Fibroblast of skin of abdomen (primary cell): Measurements from ENCODE around the gene TIRAP.

Experiments used
- DNase-seq: peaks from one replicate; pipeline ENCODE4 v3.0.0-alpha.2; 2013

The TIRAP gene

DNA sequence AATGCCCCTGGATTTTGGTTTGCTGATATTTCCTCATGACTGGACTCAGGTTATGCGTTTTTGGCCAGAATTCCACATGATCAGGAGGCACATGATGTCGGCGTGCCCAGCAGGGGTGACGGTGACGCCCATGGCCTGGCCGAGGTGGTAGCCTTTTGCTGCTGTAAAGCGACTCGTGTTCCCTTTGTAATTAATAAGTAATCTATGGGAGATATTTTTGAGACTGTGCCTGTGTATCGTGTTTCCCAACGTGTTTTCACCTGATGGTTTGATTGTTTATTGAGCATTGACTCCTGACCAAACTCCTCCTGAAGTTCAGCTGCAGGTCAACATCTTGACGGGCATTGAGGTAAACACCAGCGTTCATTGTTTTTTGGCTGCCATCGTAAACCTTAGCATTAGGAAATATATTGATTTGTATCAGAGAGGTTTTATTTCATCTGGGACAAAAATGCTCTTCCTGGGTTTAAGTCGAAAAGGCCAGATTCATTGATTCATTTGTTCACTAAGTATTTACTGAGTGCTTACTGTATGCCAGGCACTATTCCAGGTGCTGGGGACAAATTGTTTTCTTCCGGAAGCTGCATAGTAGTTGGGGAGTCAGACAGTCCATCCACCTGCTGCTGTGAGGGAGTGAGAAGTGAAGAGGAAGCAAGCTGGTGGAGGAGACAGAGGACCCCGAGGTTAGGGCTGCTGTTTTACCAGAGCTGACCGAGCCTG lies 44.5 kb downstream of the TIRAP start:
- DNase-seq, result no peak

DNA sequence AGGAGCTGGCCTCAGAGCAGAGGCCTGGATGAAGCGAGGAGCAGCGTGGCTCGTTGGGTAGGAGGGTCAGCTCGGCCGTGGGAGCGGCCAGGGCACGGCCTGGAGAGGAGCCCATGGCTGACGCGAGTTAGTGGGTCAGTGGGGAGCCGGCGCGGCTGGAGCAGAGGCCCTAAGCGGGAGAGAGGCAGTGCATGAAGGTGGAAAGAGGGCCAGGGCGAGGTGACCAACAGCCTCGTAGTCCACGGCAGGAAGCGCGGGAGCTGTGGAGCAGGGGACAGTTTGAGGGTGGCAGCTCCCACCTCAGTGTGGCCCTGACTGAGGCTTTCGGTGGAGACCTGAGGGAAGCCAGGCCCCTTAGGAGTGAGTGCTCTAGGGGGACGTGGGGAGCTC lies 45.1 kb downstream of the TIRAP start:
- no peak for DNase-seq

DNA sequence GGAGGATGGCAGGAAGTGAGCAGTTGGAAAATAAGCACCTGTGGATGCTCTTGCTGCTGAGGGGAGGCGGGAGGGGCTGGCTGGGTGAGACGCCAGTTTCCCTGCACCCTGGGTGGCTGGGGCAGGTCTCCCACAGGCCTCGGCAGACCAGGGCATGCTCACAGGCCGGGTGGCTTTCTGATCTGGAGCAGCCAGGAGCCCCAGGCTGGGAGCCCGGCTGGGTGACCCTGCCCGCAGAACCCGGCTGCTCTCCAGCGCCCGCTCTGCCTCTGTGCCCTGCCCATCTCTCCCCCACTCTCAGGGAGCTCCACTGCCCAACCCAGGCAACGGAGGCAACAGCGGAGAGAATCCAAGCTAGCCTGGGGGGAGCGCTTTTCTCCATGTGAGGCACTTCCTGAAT lies 45.6 kb downstream of the TIRAP start:
- DNase-seq, result no peak

DNA sequence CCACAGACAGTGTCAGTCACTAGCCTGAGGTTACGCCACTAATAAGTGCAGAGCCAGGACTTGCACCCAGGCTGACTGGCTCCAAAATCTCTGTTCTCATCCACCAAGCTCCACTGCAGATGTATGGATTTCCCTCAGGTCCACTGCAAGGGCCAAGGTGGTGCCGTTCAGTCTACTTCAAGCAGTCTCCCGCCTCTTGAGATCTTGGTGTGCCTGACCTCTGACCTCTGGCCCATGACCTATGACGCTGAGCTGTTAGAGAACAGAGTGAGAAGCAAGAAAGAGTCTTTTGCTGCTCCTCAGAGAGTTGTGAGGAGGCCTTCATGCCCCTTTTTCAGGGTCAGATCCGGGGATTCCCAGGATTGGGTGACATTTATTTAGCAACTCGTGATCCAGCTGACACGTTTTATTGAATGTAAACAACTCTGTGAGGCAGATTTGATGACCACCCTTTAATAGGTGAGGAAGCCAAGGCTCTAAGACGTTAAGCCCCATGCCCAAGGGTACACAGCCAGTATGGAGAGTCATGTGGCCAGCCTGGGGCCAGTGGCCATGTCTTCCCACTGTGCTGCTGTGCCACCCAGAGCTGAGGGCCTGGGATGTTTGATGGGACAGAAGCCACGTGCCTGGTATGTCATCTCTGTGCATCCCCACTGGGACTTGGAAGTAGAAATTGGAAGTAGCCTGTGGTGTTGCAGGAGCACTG lies 46.2 kb downstream of the TIRAP start:
- DNase-seq, result no peak

DNA sequence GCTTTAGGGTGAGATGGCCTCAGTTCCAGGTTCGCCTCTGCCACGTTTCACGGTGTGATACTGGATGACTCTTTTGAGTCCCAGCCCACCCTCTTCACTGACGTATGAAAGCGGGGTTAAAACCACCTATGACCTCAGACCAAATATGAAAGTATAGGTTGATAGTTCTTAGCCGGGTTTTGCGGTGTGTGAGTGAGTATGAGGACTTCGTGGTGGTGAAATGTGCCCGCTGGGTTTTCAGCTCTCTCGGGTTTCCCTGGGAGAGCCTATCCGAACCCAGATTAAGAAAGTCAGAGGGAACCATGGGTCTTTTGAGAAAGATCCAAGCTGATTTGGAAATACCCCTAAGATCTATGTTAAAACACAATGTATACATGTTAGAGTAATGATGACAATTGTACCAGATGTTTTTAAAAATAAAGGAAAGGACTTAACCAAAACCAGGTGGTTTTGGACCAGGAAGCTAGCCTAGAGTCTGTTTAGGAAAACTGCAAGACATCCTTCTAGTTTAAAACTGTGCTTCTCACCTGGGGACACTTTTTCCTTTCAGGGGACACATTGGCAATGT lies 46.8 kb downstream of the TIRAP start:
- peak; percentile 36 for DNase-seq

DNA sequence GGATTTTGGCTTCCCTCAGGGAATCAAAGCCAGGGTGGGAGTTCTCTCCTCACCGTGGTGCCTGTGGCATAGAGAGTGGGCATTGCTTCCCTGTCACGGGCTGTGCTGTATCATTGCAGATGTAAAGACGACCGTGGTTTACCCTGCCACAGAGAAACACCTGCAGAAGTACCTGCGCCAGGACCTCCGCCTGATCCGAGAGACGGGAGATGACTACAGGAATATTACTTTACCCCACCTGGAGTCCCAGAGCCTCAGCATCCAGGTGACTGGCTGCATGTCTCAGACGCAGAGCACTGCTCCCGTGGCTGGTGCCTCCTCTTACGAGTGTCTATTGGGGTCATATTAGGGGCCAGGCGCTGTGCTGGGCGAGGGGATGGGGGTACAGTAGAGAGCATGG lies 48.4 kb downstream of the TIRAP start:
- DNase-seq, result no peak

DNA sequence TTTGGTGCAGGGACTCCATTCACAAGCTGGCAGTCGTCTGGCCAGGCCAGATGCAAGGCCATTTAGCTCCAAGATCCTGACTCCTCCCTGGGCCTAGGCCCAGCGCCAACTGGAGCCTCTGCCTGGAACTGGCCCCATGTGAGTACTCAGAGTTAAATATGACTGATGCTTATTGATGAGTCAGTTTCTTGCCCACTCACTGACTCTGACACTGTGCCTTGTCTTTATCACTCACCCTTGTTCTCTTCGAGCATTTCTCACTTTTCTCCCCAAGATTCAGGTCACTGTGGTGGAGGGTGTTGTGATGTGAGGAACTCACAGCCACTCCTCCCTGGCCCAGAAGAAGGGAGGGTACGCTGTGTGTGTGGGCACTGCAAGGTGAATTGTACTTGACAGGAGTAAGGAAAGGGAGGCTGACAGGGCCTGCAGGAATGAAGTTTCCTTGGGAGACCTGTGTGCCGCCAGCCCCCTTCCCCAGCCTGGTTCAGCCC lies 49.4 kb downstream of the TIRAP start:
- peak; percentile 88 for DNase-seq

DNA sequence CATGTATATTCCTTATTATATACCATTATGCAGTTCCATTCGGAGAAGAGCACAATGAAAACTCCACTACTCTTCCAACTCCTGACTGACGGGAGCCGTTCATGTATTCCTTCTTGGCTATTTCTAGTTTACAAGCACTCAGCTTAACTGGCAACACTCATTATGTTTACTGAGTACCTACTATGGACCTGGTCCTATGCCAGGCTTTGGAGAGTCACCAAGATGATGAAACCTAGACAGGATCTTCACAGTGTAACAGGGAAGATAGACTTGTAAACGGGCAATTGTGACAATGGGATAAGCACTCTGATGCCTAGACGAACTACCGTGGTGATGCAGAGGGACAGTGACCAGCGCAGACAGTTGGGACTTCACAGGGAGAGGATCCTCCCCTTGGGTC lies 50.2 kb downstream of the TIRAP start:
- DNase-seq, result no peak

DNA sequence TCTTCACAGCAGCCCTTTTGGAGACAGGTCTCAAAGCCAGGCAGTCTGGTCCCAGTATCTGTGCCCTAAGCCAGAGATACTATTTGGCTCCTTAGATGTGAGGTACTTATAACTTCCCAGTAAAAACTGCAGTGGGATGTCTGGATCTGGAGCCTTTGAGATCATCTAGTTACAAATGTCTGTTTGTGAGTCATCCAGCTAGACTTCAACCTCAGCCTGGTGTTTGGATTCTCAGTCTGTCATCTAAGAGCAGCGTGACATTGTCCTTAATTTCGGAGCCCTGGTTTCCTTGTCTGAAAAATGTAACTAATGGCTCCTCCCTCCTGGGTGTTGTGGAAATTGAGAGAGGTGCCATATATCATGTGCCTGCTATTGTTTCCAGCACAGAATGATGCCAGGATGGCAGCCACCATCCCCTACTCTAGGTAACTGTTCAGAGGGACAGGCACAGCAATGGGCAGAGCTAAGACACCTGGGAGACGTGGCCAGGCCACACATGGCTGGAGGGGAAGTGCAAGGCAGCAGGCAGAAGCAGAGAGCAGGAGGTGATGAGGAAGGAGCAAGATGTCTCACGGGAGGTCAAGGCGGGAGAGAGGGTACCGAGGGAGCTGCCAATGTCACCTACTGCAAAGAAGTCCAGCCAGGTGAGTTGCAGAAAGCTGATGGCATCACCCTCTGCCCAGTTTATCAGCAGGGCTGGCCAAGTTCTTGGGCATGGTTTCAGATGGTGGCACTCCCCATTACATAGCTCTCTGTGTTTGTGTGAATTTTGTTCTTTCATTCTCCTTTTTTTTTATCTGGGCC lies 52.0 kb downstream of the TIRAP start:
- peak; percentile 57 for DNase-seq

DNA sequence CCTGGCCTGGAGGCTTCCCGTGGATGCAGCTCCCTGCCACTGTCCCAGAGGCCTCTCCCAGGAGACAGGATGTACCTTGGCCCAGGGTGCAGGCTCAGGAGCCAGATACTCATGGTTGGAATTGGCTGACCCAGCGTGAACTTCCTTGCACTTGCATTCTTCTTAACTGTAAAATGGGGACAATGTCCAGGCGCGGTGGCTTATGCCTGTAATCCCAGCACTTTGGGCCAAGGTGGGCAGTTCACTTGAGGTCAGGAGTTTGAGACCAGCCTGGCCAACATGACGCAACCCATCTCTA lies 52.5 kb downstream of the TIRAP start:
- DNase-seq, result no peak

DNA sequence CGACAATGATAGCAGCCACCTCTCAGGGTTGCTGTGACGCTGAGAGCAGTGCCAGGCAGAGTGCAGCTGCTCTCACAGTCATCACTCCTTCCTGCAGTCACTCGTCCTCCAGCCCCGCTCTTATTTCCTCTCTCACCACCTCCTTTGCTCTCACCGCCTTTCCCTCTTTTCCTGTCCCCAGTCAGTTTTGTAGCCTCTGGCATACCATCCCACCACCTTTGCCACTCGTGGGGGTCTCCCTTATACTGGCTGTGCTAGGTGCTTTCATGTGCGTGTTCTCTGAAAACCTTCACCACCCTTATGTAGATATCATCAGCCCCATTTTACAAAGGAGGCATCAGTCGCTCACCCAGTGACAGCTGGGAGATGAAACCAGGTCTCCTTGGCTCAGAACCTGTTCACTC lies 53.2 kb downstream of the TIRAP start:
- no peak for DNase-seq

DNA sequence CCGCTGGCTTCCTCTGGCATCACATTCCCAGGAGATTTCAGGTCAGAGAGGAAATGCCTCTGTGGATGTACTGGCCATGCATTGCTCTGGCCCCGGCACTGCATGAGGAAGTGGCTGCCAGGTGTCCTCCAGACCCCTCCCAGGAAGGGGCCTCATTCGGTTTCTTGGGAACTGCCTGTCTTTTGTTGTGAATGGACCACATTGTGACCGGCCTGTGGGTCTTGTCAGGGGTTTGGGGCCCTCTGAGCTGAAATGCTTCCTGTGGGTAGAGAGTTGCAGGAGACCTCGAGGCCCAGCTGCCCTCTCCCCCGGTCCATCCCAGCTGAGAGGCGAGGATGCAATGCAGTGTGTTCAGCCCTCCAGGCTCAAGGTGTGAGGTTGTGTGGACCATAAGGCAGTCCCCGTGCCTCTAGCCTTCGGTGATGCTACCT lies 53.8 kb downstream of the TIRAP start:
- DNase-seq, result no peak

DNA sequence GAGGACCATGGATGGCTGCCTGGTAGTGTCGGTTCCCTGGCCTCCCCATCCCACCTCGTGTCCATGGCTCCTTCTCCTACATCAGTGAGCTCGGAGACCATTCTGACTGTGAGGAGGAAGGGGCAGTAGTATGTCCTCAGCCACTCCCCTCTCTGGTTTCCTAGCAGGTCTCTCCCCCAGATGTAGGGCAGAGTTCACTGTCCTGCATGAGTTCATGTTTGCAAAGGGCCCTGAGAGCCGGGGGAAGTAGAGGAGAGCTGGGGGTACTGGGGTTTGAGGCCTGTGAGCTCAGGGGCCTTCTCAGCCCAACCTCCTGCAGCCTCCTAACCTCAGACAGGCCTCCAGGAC lies 54.2 kb downstream of the TIRAP start:
- no peak for DNase-seq

DNA sequence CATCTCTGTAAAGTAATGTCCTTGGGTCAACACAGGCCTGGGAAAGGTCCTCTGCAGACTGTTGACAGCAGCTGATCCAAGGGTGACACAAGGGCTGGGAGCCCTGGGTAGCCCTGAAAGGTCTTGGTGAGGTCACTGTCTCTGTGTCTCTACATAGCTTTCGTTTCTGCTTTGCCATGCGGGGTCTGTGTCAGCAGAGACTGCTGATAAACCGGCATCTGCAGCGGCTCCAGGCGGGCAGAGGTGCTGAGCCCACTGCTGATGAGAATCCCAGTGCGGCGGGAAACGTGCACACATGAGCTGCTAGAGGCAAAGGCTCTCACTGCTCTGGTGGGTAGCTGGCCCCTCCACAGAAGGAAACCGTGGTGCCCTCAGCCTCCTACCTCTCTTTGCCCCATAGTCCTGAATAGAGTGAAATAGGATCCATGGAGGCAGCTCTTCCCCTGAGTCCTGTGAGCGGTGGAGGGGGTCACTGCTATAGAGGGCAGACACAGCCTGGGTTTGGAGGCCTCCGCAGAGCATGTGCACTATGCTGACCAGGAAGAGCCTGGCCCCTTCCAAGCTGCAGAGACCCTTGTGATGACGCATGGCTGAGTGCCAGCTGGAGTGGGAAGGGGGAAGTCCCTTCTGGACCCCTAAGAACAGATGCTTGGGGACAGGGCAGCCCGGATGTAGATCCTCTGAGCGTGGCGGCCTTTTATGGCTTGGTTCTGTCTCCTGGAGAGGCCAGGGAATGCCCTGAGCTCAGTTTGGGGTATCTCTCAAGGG lies 54.8 kb downstream of the TIRAP start:
- DNase-seq, result no peak

DNA sequence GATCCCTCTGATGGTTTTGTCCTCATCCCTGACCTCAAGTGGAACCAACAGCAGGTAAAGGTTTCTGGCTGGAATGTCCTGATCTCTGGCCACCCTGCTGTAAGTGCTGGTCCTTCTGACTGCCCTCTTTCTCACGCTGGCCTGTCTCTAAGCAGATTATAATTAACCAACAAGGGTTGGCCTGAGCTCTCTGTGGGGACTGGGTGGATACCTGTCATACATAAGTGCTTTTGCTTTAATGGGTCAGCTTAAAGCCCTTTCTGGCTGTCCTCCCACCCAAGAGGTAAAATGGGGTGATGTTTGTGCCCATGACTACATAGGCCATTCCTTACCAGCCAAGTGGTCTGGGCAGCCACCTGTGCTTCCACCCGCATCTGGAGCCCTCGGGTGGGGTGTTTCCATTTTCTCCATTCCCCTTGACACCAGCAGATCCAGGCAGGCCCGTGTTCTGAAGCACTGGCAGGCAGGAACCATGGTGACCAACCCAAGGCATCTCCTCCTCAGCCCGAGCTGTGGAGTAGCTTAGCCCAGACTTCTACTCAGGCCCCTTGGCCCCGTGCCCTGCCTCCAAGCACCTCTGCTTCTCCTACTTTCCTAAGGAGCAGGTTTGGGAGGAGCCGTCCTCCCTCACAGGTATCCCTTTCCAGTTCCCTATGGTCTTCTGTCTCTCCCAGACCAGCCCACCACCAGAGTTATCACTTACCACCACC lies 55.6 kb downstream of the TIRAP start:
- no peak for DNase-seq

DNA sequence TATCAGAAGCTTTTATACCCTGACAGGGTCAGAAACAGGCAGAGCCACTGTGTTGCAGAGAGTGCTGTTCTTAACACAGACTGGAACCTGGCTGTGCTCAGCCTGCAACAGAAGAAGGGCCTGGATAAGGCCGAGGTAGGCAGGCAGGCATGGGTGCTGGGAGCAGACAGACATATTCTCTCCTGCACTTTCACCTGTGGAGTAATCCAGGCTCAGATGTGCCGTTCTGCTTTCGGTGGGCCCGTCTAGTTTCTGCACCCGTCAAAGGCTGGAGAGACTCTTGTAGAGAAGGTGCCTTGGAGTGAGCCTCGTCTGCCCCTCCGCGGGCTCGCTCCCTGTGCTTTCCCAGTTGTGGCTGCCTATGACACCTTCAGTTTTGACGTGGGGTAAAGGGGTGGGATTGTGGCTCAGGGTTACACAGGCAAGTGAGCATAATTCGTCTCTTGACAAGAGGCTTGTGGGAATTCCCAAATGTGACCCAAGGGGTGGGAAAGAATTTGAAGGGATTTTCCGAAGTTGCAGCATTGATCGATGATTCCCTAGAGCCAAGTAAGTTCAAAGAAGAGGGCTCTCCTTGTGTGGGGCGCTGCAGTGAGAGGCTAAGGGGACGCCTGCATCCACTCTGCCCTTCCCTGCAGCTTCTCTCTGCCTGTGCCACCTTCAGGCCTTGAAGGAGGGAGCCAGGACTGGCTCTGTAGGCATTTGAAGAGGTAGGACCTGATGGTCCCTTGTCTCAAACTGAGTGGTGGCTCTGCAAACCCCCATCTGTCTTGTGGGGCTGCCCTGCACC lies 56.4 kb downstream of the TIRAP start:
- peak; percentile 53 for DNase-seq

DNA sequence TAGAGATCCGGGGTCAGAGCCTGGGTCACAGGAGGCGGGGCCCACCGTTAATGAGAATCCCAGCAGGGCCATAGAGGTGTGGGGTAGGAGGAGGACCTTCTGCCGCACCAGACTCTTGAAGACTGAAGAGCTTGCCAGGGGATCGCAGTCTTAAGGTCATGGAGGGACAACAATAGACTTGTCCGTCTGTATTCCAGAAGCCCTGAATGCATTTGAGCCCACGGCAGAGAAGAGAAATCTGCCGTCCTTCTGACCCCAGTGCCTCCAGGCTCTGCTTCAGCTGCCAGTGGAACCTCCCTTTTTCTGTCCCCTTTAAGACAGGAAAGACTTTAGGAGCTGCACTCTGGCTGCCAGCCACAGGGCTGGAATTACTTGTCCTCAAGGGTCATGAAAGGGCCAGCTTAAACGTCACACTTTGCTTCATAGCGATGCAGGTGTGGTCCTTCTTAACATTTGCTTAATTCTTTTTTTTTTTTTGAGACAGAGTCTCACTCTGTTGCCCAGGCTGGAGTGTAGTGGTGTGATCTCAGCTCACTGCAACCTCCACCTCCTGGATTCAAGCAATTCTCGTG lies 57.1 kb downstream of the TIRAP start:
- no peak for DNase-seq

DNA sequence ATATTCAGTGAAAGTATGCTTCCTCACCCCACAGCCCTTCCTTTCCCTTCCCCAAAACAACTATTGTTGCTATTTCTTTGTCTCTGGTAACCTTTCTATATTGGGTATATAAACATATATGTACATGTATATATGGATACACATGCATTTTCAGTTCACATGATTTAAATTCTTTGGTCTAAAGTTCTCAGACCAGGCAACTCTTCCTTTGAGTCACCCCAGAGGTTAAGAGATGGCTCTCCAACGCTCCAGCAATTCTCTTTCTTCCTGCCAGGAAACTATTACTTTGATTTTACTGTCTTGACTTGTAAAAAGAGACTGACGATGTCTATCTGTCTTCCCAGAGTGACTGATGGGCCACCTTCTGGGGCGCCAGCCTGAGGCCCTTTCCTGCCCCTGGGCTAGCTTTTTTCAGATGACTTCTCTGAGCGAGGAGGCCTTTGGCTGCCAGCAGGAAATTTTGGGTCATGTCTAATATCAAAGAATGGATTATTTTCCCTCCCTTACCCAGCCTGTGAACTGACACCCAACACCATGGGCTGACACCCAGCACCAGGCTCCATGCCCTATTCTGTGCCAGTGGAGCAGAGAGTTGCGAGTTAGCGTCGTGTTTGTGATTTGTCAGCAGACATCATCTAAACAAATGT lies 58.2 kb downstream of the TIRAP start:
- no peak for DNase-seq

DNA sequence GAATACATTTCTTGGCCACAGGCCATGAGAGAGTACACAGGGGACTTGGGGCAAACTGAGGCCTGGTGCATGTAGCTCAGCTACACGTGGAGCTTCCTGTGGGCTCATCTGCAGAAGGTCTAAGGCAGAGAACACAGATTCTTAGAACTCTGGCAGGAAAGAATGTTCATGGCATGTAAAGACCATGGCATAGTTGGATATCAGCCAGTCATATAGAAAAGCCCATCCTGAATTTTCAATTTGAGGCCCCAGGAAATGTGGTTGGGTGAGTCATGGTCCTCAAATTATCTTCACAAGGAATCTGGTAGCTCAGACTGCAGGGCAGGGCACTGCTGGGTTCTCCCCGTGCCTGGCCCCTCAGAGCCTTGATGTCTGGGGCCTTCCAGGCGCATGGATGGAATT lies 58.9 kb downstream of the TIRAP start:
- peak; percentile 96 for DNase-seq

DNA sequence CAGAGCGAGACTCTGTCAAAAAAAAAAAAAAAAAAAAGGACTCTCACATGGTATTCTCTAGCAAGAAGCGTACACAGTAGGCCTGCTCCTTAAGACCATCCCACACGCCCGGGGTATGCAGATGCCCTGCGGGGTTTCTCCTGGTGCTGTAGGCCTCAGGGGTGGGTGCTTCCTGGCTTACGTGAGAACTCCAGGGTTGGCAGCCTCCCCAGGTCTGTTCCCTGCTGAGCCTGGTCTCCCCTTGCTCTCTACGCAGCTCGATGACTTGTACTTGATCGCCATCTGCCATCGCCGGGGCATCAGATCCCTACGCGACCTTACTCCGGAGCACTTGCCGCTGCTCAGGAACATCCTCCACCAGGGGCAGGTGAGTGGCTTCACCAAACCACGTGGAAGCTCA lies 60.2 kb downstream of the TIRAP start:
- DNase-seq, result no peak
